Activated T-cell treated with anti-CD3 and anti-CD28 coated beads for 48 hours (primary cell): ENCODE results near the gene SPATS1.

Source experiments
- DNase-seq: peaks from one replicate; pipeline ENCODE4 v3.0.0-alpha.2; 2020; ENCODE audit warnings: low read depth

The SPATS1 gene

DNA sequence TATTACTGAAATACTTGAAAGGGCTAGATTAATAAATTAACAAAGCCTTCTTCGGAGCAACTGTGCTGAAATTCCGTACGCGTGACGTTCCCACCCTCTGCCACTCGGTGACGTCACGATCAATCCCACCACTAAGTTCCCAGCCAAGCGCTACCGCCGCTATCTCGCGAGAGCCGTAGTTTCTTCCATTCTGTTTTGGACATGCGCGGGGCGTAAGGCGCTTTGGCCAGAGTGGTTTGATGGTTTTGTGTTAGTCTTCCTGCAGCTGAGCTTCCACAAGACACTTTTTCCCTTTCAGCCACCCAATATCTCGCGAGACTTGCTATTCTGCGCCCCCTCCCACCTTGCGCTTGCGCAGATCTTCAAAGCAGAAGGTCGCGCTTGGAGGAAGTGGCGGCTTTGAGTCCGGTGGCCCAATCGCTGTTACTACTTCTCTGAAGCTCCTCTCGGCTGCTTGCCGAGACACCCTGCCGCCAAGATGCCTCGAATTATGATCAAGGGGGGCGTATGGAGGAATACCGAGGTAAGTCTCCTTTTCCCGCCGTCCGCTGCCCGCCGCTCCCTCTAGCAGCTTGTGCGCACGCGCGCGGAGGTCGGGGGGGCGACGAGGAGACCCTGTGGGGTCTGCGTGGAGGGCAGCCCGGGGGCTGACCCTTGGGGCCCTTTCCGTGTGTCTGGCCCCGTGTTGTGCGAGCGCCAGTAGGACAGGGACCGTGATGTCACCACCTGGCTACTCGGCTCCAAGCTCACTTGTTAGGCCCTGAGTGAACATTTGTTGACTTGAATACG, 45.1 kb downstream of the SPATS1 start, which contains the start of gene CDC5L:
CDC5L (plus strand) TSS at position 361 of the 789 bp plus-strand sequence; CDS start at position 479, 118 bp downstream.
- DNase-seq = peak; percentile 87

GRCh38 chr6:44388135-44388487, 45.7 kb downstream of the SPATS1 start:
- no peak for DNase-seq

- no peak for DNase-seq
These were observed 46.4 kb downstream of the SPATS1 start for GRCh38 chr6:44388887-44389286.

- DNase-seq = no peak
These were observed 47.8 kb downstream of the SPATS1 start for GRCh38 chr6:44390158-44390683.
